Measurements from ENCODE around the gene MBLAC1.

DNA sequence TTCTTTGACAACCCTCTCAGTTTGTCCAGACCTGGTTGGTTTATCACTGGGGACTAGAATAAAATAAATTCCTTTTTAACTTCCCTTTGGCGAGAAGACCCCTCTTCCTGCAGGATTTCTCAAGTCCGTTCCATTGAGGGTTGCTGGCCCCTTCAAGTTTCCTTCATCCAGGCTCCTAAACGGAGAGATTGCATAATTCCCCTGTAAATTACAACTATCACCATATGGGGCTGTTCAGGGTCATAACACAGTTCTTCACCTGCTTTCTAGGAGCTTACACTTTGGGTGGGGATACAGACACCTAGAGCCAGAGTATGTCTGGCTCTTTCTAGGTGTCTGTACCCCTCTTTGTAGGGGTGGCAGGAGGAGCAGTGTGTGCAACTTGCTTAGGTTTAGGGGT lies 41.3 kb upstream of the MBLAC1 start:
- TF ChIP-seq, protein P1, sequence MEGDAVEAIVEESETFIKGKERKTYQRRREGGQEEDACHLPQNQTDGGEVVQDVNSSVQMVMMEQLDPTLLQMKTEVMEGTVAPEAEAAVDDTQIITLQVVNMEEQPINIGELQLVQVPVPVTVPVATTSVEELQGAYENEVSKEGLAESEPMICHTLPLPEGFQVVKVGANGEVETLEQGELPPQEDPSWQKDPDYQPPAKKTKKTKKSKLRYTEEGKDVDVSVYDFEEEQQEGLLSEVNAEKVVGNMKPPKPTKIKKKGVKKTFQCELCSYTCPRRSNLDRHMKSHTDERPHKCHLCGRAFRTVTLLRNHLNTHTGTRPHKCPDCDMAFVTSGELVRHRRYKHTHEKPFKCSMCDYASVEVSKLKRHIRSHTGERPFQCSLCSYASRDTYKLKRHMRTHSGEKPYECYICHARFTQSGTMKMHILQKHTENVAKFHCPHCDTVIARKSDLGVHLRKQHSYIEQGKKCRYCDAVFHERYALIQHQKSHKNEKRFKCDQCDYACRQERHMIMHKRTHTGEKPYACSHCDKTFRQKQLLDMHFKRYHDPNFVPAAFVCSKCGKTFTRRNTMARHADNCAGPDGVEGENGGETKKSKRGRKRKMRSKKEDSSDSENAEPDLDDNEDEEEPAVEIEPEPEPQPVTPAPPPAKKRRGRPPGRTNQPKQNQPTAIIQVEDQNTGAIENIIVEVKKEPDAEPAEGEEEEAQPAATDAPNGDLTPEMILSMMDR (IDR thresholded peaks at IDR 0.05), result no peak
- TF ChIP-seq POLR2A (IDR thresholded peaks at IDR 0.05), result no peak
